ENCODE data around the gene C10orf90. TPM values are rescaled to one million over a fixed set of nuclear protein-coding genes. Genes with fewer than 3 reads are reported as not detected.

Gene C10orf90
- total and polyA plus RNA-seq, 2 donors (not counting 3 experiments of a cell fraction or from before 2014, with no cell fraction given), result not detected

DNA sequence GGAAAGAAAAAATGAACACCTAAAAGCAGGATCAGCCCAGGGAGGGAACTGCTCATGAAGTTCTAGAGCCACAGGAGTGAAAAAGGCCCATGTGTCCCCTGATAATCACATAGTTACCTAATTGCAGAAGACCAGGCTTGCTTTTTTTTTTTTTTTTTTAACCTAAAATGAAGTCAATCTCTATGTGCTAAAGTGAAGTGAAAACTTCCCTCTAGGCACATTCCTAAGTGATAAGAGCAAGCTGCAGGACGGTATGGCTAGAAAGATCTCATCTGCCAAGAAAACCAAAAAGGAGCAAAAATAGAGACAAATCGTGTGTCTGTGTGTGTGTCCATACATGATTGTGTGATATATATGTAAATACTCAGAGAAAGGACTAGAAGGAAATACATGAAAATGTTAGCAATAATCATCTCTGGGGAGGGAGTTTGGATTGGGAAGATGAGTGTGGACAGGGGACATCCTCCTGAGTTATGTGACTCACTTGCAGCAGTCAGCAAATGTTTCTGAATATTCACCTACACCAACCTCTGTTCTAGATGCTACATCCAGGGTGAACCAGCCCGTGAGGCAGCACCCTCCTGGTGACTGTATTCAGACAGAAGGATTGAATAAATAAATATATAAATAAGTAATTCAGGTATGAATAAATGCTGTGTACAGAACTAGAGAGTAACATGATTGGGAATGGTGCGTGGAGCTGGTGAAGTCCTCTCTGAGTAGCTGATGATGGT, 76.4 kb downstream of the C10orf90 start:
- Histone ChIP-seq H3K4me1 (ENCODE audit: control insufficient read depth, extremely low read depth, insufficient read depth, low read length) (no peaks in the 10 kb centered on the region), H4K20me1 (replicated peaks; ENCODE audit: control insufficient read depth, extremely low read depth, insufficient read depth, low read length) (no peaks in the 10 kb centered on the region), H3K27ac (ENCODE audit: insufficient read depth, low read depth, low read length) (no peak overlapping the region), H3K9me3 (replicated peaks; ENCODE audit: control insufficient read depth, insufficient read depth, low read length) (no peaks in the 10 kb centered on the region), H2AFZ (ENCODE audit: low read depth, low read length) (no peak overlapping the region), H3K36me3 (ENCODE audit: control insufficient read depth in 2 of 2, extremely low read depth in 1 of 2, insufficient read depth in 2 of 2, low read length in 2 of 2) (no peaks in the 10 kb centered on the region), H3K4me2 (ENCODE audit: insufficient read depth, low read length) (no peak overlapping the region), H3K4me3 (replicated peaks in 1 of 3; ENCODE audit: insufficient read depth in 1 of 3, low read depth in 1 of 3, low read length in 3 of 3) (no peak overlapping the region), H3K9me1 (replicated peaks; ENCODE audit: control insufficient read depth, extremely low read depth, insufficient read depth, low read length) (no peaks in the 10 kb centered on the region), H3K9ac (replicated peaks; ENCODE audit: extremely low read depth, insufficient read depth, low read length) (no peak overlapping the region), H3K27me3 (ENCODE audit: control insufficient read depth in 2 of 2, insufficient read depth in 2 of 2, low read length in 2 of 2) (no peaks in the 10 kb centered on the region), H3K79me2 (ENCODE audit: control insufficient read depth, insufficient read depth, low read length) (no peaks in the 10 kb centered on the region)
- BruUV-seq (replicated peaks), result no TSS peak
- no peak for TF ChIP-seq FOS (IDR thresholded peaks at IDR 0.05; ENCODE audit: borderline replicate concordance, insufficient read depth, low read length)
- no peak for TF ChIP-seq GATA2 (IDR thresholded peaks at IDR 0.05; ENCODE audit: insufficient read depth, insufficient read length, low read depth, low read length)
- TF ChIP-seq EZH2 (IDR thresholded peaks at IDR 0.05; ENCODE audit: borderline replicate concordance, low read depth, low read length, severe bottlenecking), result no peak
- no peak for TF ChIP-seq MAX (IDR thresholded peaks at IDR 0.05; ENCODE audit: insufficient read depth, insufficient read length)
- TF ChIP-seq CTCF (IDR thresholded peaks at IDR 0.05; ENCODE audit: extremely low read depth in 1 of 2, insufficient read depth in 1 of 2, low read depth in 1 of 2, low read length in 2 of 2), result no peak
- no peak for TF ChIP-seq JUN (IDR thresholded peaks at IDR 0.05; ENCODE audit: borderline replicate concordance, insufficient read depth, insufficient read length, low read depth)
- TF ChIP-seq POLR2AphosphoS5 (IDR thresholded peaks at IDR 0.05; ENCODE audit: insufficient read depth, low read depth, low read length), result no peak
- no peak for TF ChIP-seq MYC (IDR thresholded peaks at IDR 0.05; ENCODE audit: low read depth, low read length)
- no peak for TF ChIP-seq POLR2A (IDR thresholded peaks at IDR 0.05; ENCODE audit: low read depth, low read length)
- CTCF ChIA-PET, result no interaction called here
- dilution Hi-C loops (cut with MboI; ENCODE audit: extremely low pct_ligation_motif_present, low sequenced_read_pairs) (no loop called here), intact Hi-C loops (cut with micrococcal nuclease) (no loop called here)
- POLR2A ChIA-PET, result no interaction called here
- DNase-seq (ENCODE audit: low read depth, low spot score) (no peak), FAIRE-seq (no peak)
